Body of pancreas (tissue), 4 donors: ENCODE data around the gene PLTP. TPM values are rescaled to one million over a fixed set of nuclear protein-coding genes. Genes with fewer than 3 reads are reported as not detected.
A peak's percentile ranks its signal among the peaks of the same experiment; 100 is the strongest.

Source experiments
- ATAC-seq: fragments of 150-250 bp; one replicate; pipeline ENCODE4 v1.9.1; 2016
- DNase-seq, 4 donors: peaks; one replicate each; pipeline ENCODE4 v3.0.0-alpha.2; 2019
- H3K27ac ChIP-seq, 4 donors: fragments of 200-600 bp; sonication (generic); 1 replicate in 3 of 4; 2 replicates in 1 of 4; pipeline versions ENCODE4 v1.5.1 to v1.6.1; 2016 to 2019; ENCODE audit warnings: mild to moderate bottlenecking in 1 of 4, mixed read lengths in 1 of 4, moderate library complexity in 1 of 4
- H3K27me3 ChIP-seq, 2 donors: fragments of 200-600 bp; sonication (generic); one replicate each; pipeline ENCODE4 v1.6.0; 2016; ENCODE audit warnings: mild to moderate bottlenecking in 1 of 2
- H3K36me3 ChIP-seq, 2 donors: fragments of 200-600 bp; sonication (generic); replicated peaks in 1 of 2; 2 replicates each; pipeline ENCODE4 v1.5.1; 2016; ENCODE audit warnings: low read depth in 2 of 2; ENCODE audit not compliant: insufficient read depth in 1 of 2
- H3K4me1 ChIP-seq: fragments of 200-600 bp; sonication (generic); one replicate; pipeline ENCODE4 v1.6.0; 2016
- H3K4me3 ChIP-seq, 2 donors: fragments of 200-600 bp; sonication (generic); 1 replicate in 1 of 2; 2 replicates in 1 of 2; pipeline ENCODE4 v1.5.1; 2016 to 2019
- H3K9me3 ChIP-seq, 3 donors: fragments of 200-600 bp; sonication (generic); 1 replicate in 2 of 3; 2 replicates in 1 of 3; pipeline ENCODE4 v1.5.1; 2016
- CTCF ChIP-seq, 7 experiments: fragments of 450-650 bp in 4 of 7; fragments of 200-600 bp in 3 of 7; sonication (generic) in 3 of 7; IDR thresholded peaks; one replicate each; pipeline ENCODE4 v1.5.1; 2016 to 2019; ENCODE audit warnings: antibody characterized with exemption in 7 of 7
- POLR2A ChIP-seq, 3 donors: fragments of 450-650 bp; IDR thresholded peaks; one replicate each; pipeline ENCODE4 v1.6.1; 2016; ENCODE audit warnings: antibody characterized with exemption in 3 of 3, mild to moderate bottlenecking in 2 of 3
- WGBS, 2 donors: methylation state at CpG; one replicate each; pipeline ENCODE4 v1.1.5; 2017; 5-methylcytosine and 5-hydroxymethylcytosine counted together
- intact Hi-C: fragments of 100-400 bp; cut with DNase I; formaldehyde crosslinking; loops from one replicate; pipeline ENCODE4 v1.15.1; 2023
- total RNA-seq, 2 donors: library from RNA; depleted of rRNA; stranded (reverse); fragments of >200 nt; gene quantifications; one replicate each; pipeline ENCODE4 v1.1.0, GENCODE V29; 2016

The PLTP gene
- total RNA-seq, 2 donors from 2014 or later = 109 to 198 TPM

- intact Hi-C loops = loop anchor here (10.0 kb wide), 1 partner anchor 72 kb away; no protein-coding TSS in a partner anchor
- ATAC-seq (no peak), DNase-seq (no peak)
- Histone ChIP-seq H3K27ac (no peak overlapping the region), H3K36me3 (peaks cover 0 to 7% of the 10 kb centered on the region in 2 donors), H3K4me1 (peaks cover 33% of the 10 kb centered on the region), H3K27me3 (no peaks in the 10 kb centered on the region), H3K4me3 (no peak overlapping the region), H3K9me3 (no peaks in the 10 kb centered on the region)
- no peak for TF ChIP-seq CTCF (IDR thresholded peaks at IDR 0.05)
- no peak for TF ChIP-seq POLR2A (IDR thresholded peaks at IDR 0.05)
- WGBS, 2 donors = 58 to 71% methylated on average over 1 to 4 of the region's 4 CpGs
These were observed 19.0 kb downstream of the PLTP start for GRCh38 chr20:45892828-45893500.

GRCh38 chr20:45892049-45892825, 19.7 kb downstream of the PLTP start:
- H3K4me3 ChIP-seq = peak overlapping the region in 1 of 2 donors; percentile 90
- ATAC-seq (no peak), DNase-seq (peak in 1 of 4 donors; percentile 29)
- TF ChIP-seq POLR2A (IDR thresholded peaks at IDR 0.05) = no peak
- no peak for TF ChIP-seq CTCF (IDR thresholded peaks at IDR 0.05)
- H3K27ac ChIP-seq = peak overlapping the region in 2 of 4 donors; percentile 72 to 78
- 73 to 75% methylated on average over 9 of the region's 9 CpGs for WGBS, 2 donors
- peaks cover 33% of the 10 kb centered on the region for H3K4me1 ChIP-seq
- no peaks in the 10 kb centered on the region for H3K27me3 ChIP-seq
- intact Hi-C loops = loop anchor here (10.0 kb wide), 1 partner anchor 73 kb away; no protein-coding TSS in a partner anchor
- H3K36me3 ChIP-seq = peaks cover 0 to 7% of the 10 kb centered on the region in 2 donors
- no peaks in the 10 kb centered on the region for H3K9me3 ChIP-seq

GRCh38 chr20:45890985-45891983, 20.7 kb downstream of the PLTP start, which contains the start of the genes CTSA and NEURL2:
TSS of gene CTSA (plus strand) at chr20:45891335. CDS start at chr20:45891569, 234 bp downstream.
TSS of gene NEURL2 (minus strand) at chr20:45891208. CDS start at chr20:45890991, 217 bp downstream.
- intact Hi-C loops = loop anchor here (10.0 kb wide), 1 partner anchor 74 kb away; no protein-coding TSS in a partner anchor
- H3K9me3 ChIP-seq = no peaks in the 10 kb centered on the region
- peak within 1 kb of the TSS; percentile 86 to 90 for H3K4me3 ChIP-seq
- peaks cover 0 to 7% of the 10 kb centered on the region in 2 donors for H3K36me3 ChIP-seq
- peak; percentile 86 for ATAC-seq
- WGBS, 2 donors = 1 to 5% methylated on average over 6 to 78 of the region's 78 CpGs
- TF ChIP-seq POLR2A (IDR thresholded peaks at IDR 0.05) = peak; percentile 27 to 72 (median 67)
- TF ChIP-seq CTCF (IDR thresholded peaks at IDR 0.05) = no peak
- no peaks in the 10 kb centered on the region for H3K27me3 ChIP-seq
- peaks cover 33% of the 10 kb centered on the region for H3K4me1 ChIP-seq
- peak; percentile 91 to 97 (median 94) for DNase-seq
- H3K27ac ChIP-seq = peak within 1 kb of the TSS; percentile 65 to 80 (median 75)
